Neural cell (in vitro differentiated cells): ENCODE results near the gene ONECUT3.
A peak's percentile ranks its signal among the peaks of the same experiment; 100 is the strongest.

Experiments used
- CTCF ChIP-seq: fragments of 450-650 bp; IDR thresholded peaks from 2 replicates; pipeline ENCODE4 v1.5.1; 2014; ENCODE audit warnings: antibody characterized with exemption, mild to moderate bottlenecking, moderate library complexity; ENCODE audit not compliant: poor library complexity, severe bottlenecking
- EP300 ChIP-seq: fragments of 450-650 bp; conservative IDR thresholded peaks from 2 replicates; pipeline ENCODE4 v1.6.1; 2014; ENCODE audit warnings: antibody characterized with exemption, mild to moderate bottlenecking, moderate library complexity; ENCODE audit not compliant: poor library complexity, severe bottlenecking
- EZH2 ChIP-seq: fragments of 200-600, 300-800 bp; shearing (Covaris generic), sonication (generic); IDR thresholded peaks from 2 replicates; pipeline ENCODE4 v1.6.1; 2014; ENCODE audit warnings: antibody characterized with exemption, low read length, borderline replicate concordance, mild to moderate bottlenecking; ENCODE audit not compliant: insufficient read depth, poor library complexity, severe bottlenecking
- POLR2AphosphoS5 ChIP-seq: IDR thresholded peaks from 2 replicates; pipeline ENCODE4 v1.6.1; 2012
- REST ChIP-seq: IDR thresholded peaks from 2 replicates; pipeline ENCODE4 v1.6.1; 2012; ENCODE audit warnings: borderline replicate concordance

GRCh38 chr19:1750343-1751021 lies 2.8 kb upstream of the ONECUT3 start:
- TF ChIP-seq CTCF (no peak), EZH2 (peak; percentile 24), REST (no peak), EP300 (no peak), POLR2AphosphoS5 (no peak)
